IMR-90 (cell line): ENCODE measurements around the gene LRRC42. TPM values are rescaled to one million over a fixed set of nuclear protein-coding genes. Genes with fewer than 3 reads are reported as not detected.

ENCODE experiments used
- ATAC-seq: fragments of 200-7000 bp; cut with Tn5 transposase; 2 replicates; pipeline ENCODE4 v1.9.1; 2020; ENCODE audit warnings: low read depth, mild to moderate bottlenecking, moderate library complexity
- BruUV-seq: library from RNA; stranded (reverse); fragments of 400-500 nt; replicated peaks from 2 replicates; lab custom pipeline; 2021; lab: Mats Ljungman, UMichigan
- CTCF ChIA-PET: fragments of 300-600 bp; formaldehyde crosslinking; extraction: SDS; loops from one replicate; lab custom pipeline; 2021; ENCODE audit warnings: antibody characterized with exemption; lab: Yijun Ruan, JAX
- POLR2A ChIA-PET: fragments of 300-600 bp; sonication (Branson Sonifier 250); formaldehyde crosslinking; loops from one replicate; lab custom pipeline; 2022; ENCODE audit warnings: antibody characterized with exemption; ENCODE audit not compliant: unreplicated experiment; lab: Charles Lee
- DNase-seq: peaks from one replicate; pipeline ENCODE4 v3.0.0; 2013
- H2AFZ ChIP-seq: replicated peaks from 2 replicates; pipeline ENCODE3; 2013; ENCODE audit warnings: low read length, mild to moderate bottlenecking; ENCODE audit not compliant: poor library complexity
- H2AK5ac ChIP-seq: 2 replicates; pipeline ENCODE4 v1.6.1; 2013; ENCODE audit warnings: low read depth, low read length, inconsistent platforms
- H2AK9ac ChIP-seq: replicated peaks from 2 replicates; pipeline ENCODE3; 2013; ENCODE audit warnings: mild to moderate bottlenecking, low read depth, low read length, moderate library complexity; ENCODE audit not compliant: poor library complexity
- H2BK120ac ChIP-seq: 2 replicates; pipeline ENCODE4 v1.6.1; 2013; ENCODE audit warnings: low read depth, low read length, inconsistent platforms
- H2BK15ac ChIP-seq: 3 replicates; pipeline ENCODE4 v1.6.1; 2013; ENCODE audit warnings: low read depth, low read length, inconsistent platforms
- H2BK20ac ChIP-seq: 2 replicates; pipeline ENCODE4 v1.6.1; 2013; ENCODE audit warnings: low read depth, mild to moderate bottlenecking, inconsistent platforms, low read length, moderate library complexity
- H2BK5ac ChIP-seq: 2 replicates; pipeline ENCODE4 v1.6.1; 2013; ENCODE audit warnings: mild to moderate bottlenecking, low read depth, low read length, inconsistent platforms; ENCODE audit not compliant: poor library complexity, severe bottlenecking
- H3K14ac ChIP-seq: replicated peaks from 2 replicates; pipeline ENCODE4 v1.6.1; 2013; ENCODE audit warnings: low read depth, low read length, inconsistent platforms
- H3K18ac ChIP-seq: 2 replicates; pipeline ENCODE4 v1.6.1; 2013; ENCODE audit warnings: low read depth, low read length, control low read depth
- H3K23ac ChIP-seq: 2 replicates; pipeline ENCODE4 v1.6.1; 2013; ENCODE audit warnings: low read depth, low read length, inconsistent platforms
- H3K27ac ChIP-seq: 2 replicates; pipeline ENCODE4 v1.5.1; 2013; ENCODE audit warnings: mild to moderate bottlenecking, control low read depth, low read length; ENCODE audit not compliant: insufficient read depth
- H3K27me3 ChIP-seq: 2 replicates; pipeline ENCODE4 v1.6.1; 2013; ENCODE audit warnings: low read length; ENCODE audit not compliant: control insufficient read depth, insufficient read depth
- H3K36me3 ChIP-seq: 2 replicates; pipeline ENCODE4 v1.6.1; 2013; ENCODE audit warnings: low read length, mixed read lengths; ENCODE audit not compliant: control insufficient read depth, insufficient read depth
- H3K4ac ChIP-seq: 2 replicates; pipeline ENCODE4 v1.6.1; 2013; ENCODE audit warnings: low read depth, low read length, inconsistent platforms
- H3K4me1 ChIP-seq: 2 replicates; pipeline ENCODE4 v1.6.1; 2013; ENCODE audit warnings: low read length, mixed read lengths; ENCODE audit not compliant: control insufficient read depth, insufficient read depth
- H3K4me2 ChIP-seq: 2 replicates; pipeline ENCODE4 v1.6.1; 2013; ENCODE audit warnings: low read depth, mild to moderate bottlenecking, control low read depth, low read length, moderate library complexity
- H3K4me3 ChIP-seq: 2 replicates; pipeline ENCODE4 v1.5.1; 2013; ENCODE audit warnings: low read depth, mild to moderate bottlenecking, control low read depth, low read length, moderate library complexity; ENCODE audit not compliant: insufficient read depth
- H3K56ac ChIP-seq: 2 replicates; pipeline ENCODE4 v1.6.1; 2013; ENCODE audit warnings: low read length, inconsistent platforms; ENCODE audit not compliant: insufficient read depth; ENCODE audit errors: extremely low read depth
- H3K79me1 ChIP-seq, 2 experiments: 2 replicates each; pipeline ENCODE4 v1.6.1; 2013; ENCODE audit warnings: low read length in 2 of 2, inconsistent platforms in 1 of 2, low read depth in 1 of 2
- H3K9ac ChIP-seq: 2 replicates; pipeline ENCODE4 v1.6.1; 2013; ENCODE audit warnings: low read depth, low read length, control low read depth
- H3K9me1 ChIP-seq: 2 replicates; pipeline ENCODE4 v1.6.1; 2013; ENCODE audit warnings: low read length, inconsistent platforms; ENCODE audit not compliant: insufficient read depth
- H3K9me3 ChIP-seq: 2 replicates; pipeline ENCODE4 v1.6.1; 2013; ENCODE audit warnings: low read length; ENCODE audit not compliant: control insufficient read depth, insufficient read depth
- H4K20me1 ChIP-seq: 2 replicates; pipeline ENCODE4 v1.6.1; 2013; ENCODE audit warnings: low read length, inconsistent platforms; ENCODE audit not compliant: insufficient read depth
- H4K5ac ChIP-seq: 2 replicates; pipeline ENCODE4 v1.6.1; 2013; ENCODE audit warnings: mild to moderate bottlenecking, low read depth, low read length, control low read depth
- H4K8ac ChIP-seq, 2 experiments: 2 replicates each; pipeline ENCODE4 v1.6.1; 2013; ENCODE audit warnings: low read depth in 2 of 2, low read length in 2 of 2, control low read depth in 1 of 2, inconsistent platforms in 1 of 2
- H4K91ac ChIP-seq: 2 replicates; pipeline ENCODE4 v1.6.1; 2013; ENCODE audit warnings: low read depth, low read length, inconsistent platforms; ENCODE audit not compliant: insufficient read depth
- BHLHE40 ChIP-seq: fragments of 150-350 bp; IDR thresholded peaks from 2 replicates; pipeline ENCODE4 v1.6.1; 2016; ENCODE audit warnings: mild to moderate bottlenecking, low read depth, low read length
- CEBPB ChIP-seq: IDR thresholded peaks from 2 replicates; pipeline ENCODE4 v1.6.1; 2012; ENCODE audit warnings: low read depth, low read length, improper control_type of control experiment
- CHD1 ChIP-seq: IDR thresholded peaks from 2 replicates; pipeline ENCODE4 v1.6.1; 2012; ENCODE audit warnings: low read depth, low read length, improper control_type of control experiment
- CTCF ChIP-seq: conservative IDR thresholded peaks from 2 replicates; pipeline ENCODE4 v1.5.1; 2012; ENCODE audit warnings: mild to moderate bottlenecking, low read depth, low read length, improper control_type of control experiment
- ELK1 ChIP-seq: fragments of 150-350 bp; IDR thresholded peaks from 2 replicates; pipeline ENCODE4 v1.6.1; 2016; ENCODE audit warnings: low read depth, mild to moderate bottlenecking, low read length, moderate library complexity, borderline replicate concordance
- FOS ChIP-seq: fragments of 150-350 bp; IDR thresholded peaks from 2 replicates; pipeline ENCODE4 v1.6.1; 2016; ENCODE audit warnings: low read depth, low read length
- MAFK ChIP-seq: IDR thresholded peaks from 2 replicates; pipeline ENCODE4 v1.6.1; 2012; ENCODE audit warnings: low read depth, low read length, improper control_type of control experiment
- MAZ ChIP-seq: IDR thresholded peaks from 2 replicates; pipeline ENCODE4 v1.6.1; 2012; ENCODE audit warnings: low read depth, mild to moderate bottlenecking, low read length, improper control_type of control experiment, moderate library complexity, borderline replicate concordance
- MXI1 ChIP-seq: IDR thresholded peaks from 2 replicates; pipeline ENCODE4 v1.6.1; 2012; ENCODE audit warnings: low read depth, mild to moderate bottlenecking, low read length, moderate library complexity, borderline replicate concordance
- NFE2L2 ChIP-seq: fragments of 150-350 bp; IDR thresholded peaks from 2 replicates; pipeline ENCODE4 v1.6.1; 2016; ENCODE audit warnings: low read depth, mild to moderate bottlenecking, low read length
- POLR2A ChIP-seq: IDR thresholded peaks from 2 replicates; pipeline ENCODE4 v1.6.1; 2012; ENCODE audit warnings: mild to moderate bottlenecking, low read depth, low read length
- RAD21 ChIP-seq: IDR thresholded peaks from 2 replicates; pipeline ENCODE4 v1.6.1; 2012; ENCODE audit warnings: low read length, improper control_type of control experiment
- RCOR1 ChIP-seq: IDR thresholded peaks from 2 replicates; pipeline ENCODE4 v1.6.1; 2012; ENCODE audit warnings: mild to moderate bottlenecking, low read length, improper control_type of control experiment; ENCODE audit not compliant: insufficient replicate concordance
- RFX5 ChIP-seq: IDR thresholded peaks from 2 replicates; pipeline ENCODE4 v1.8.0; 2012; ENCODE audit warnings: low read depth, mild to moderate bottlenecking, low read length, moderate library complexity
- SMC3 ChIP-seq: fragments of 150-350 bp; IDR thresholded peaks from 2 replicates; pipeline ENCODE4 v1.6.1; 2016; ENCODE audit warnings: low read depth, mild to moderate bottlenecking, antibody characterized with exemption, low read length, moderate library complexity
- WGBS, 2 experiments: methylation state at CpG; one replicate each; pipeline versions ENCODE4 v1.1.5 to v1.1.7; 2013; ENCODE audit warnings: missing lambda C conversion rate in 2 of 2; ENCODE audit not compliant: insufficient read length in 1 of 2; ENCODE audit errors: extremely low coverage in 2 of 2; 5-methylcytosine and 5-hydroxymethylcytosine counted together
- dilution Hi-C: fragments of 300-500 bp; cut with HindIII; formaldehyde crosslinking; loops from one replicate; pipeline ENCODE4 v1.14.3; 2018; ENCODE audit warnings: low sequenced_read_pairs; ENCODE audit not compliant: unreplicated experiment
- in situ Hi-C: fragments of 300-500 bp; cut with MboI; formaldehyde crosslinking; loops from 3 replicates; pipeline ENCODE4 v1.14.3; 2019; ENCODE audit warnings: low sequenced_read_pairs, inconsistent platforms, mixed read lengths
- intact Hi-C: fragments of 100-400 bp; cut with micrococcal nuclease; formaldehyde crosslinking; loops from 2 replicates; pipeline ENCODE4 v1.10.0; 2022
- polyA plus RNA-seq, 3 experiments: library from polyadenylated mRNA; depleted of rRNA; stranded (reverse); fragments of >200 nt; gene quantifications; 2 replicates each; pipeline ENCODE4 v1.2.3, GENCODE V29; 2012; ENCODE audit warnings: low replicate concordance in 1 of 3
- total RNA-seq: library from RNA; depleted of rRNA; stranded (reverse); fragments of >200 nt; gene quantifications from 2 replicates; pipeline ENCODE4 v1.2.3, GENCODE V29; 2012
- TF ChIP-seq, protein P1 (sequence below): fragments of 150-350 bp; IDR thresholded peaks from 2 replicates; pipeline ENCODE4 v1.6.1; 2017; ENCODE audit warnings: mild to moderate bottlenecking, antibody characterized with exemption, low read length, low read depth

LRRC42 gene
- total and polyA plus RNA-seq, 2 of the 4 experiments (the other 2 are of a cell fraction): 39.9 to 47.5 TPM

GRCh38 chr1:54011316-54012007 is 65.3 kb downstream of the LRRC42 start:
- Histone ChIP-seq H2AK9ac (no peak overlapping the region), H3K23ac (no peak overlapping the region), H2BK120ac (no peak overlapping the region), H3K14ac (no peak overlapping the region), H4K20me1 (no peaks in the 10 kb centered on the region), H3K9me1 (peaks cover 3% of the 10 kb centered on the region; the same call in 1 of the 2 replicates), H3K27ac (no peak overlapping the region), H3K79me1 (no peaks in the 10 kb centered on the region), H4K5ac (no peak overlapping the region), H4K91ac (no peak overlapping the region), H3K4me2 (no peak overlapping the region), H3K4ac (no peak overlapping the region), H2AFZ (no peak overlapping the region), H4K8ac (no peak overlapping the region), H2BK15ac (no peak overlapping the region), H3K4me3 (no peak overlapping the region), H3K9me3 (no peaks in the 10 kb centered on the region), H3K9ac (no peak overlapping the region), H2AK5ac (no peak overlapping the region), H3K27me3 (peaks cover 77% of the 10 kb centered on the region), H2BK20ac (no peak overlapping the region), H2BK5ac (no peak overlapping the region), H3K18ac (no peak overlapping the region), H3K4me1 (peaks cover 1% of the 10 kb centered on the region; the same call in 1 of the 2 replicates), H3K36me3 (no peaks in the 10 kb centered on the region), H3K56ac (no peak overlapping the region)
- POLR2A ChIA-PET: no interaction called here
- ATAC-seq (no peak), DNase-seq (no peak)
- dilution Hi-C loops: no loop called here
- no TSS peak for BruUV-seq
- TF ChIP-seq BHLHE40: no peak
- TF ChIP-seq RCOR1: no peak
- TF ChIP-seq CHD1: no peak
- TF ChIP-seq RFX5: no peak
- TF ChIP-seq FOS: no peak
- no peak for TF ChIP-seq CTCF
- TF ChIP-seq, protein P1, sequence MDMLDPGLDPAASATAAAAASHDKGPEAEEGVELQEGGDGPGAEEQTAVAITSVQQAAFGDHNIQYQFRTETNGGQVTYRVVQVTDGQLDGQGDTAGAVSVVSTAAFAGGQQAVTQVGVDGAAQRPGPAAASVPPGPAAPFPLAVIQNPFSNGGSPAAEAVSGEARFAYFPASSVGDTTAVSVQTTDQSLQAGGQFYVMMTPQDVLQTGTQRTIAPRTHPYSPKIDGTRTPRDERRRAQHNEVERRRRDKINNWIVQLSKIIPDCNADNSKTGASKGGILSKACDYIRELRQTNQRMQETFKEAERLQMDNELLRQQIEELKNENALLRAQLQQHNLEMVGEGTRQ: no peak
- TF ChIP-seq RAD21: no peak
- TF ChIP-seq MAZ: no peak
- no peak for TF ChIP-seq ELK1
- TF ChIP-seq MXI1: no peak
- no peak for TF ChIP-seq MAFK
- no peak for TF ChIP-seq CEBPB
- TF ChIP-seq SMC3: no peak
- no peak for TF ChIP-seq POLR2A
- TF ChIP-seq NFE2L2: no peak
- 69% methylated on average over 4 of the region's 9 CpGs; no CpG with 5 or more reads in 1 of the 2 experiments for WGBS, 2 experiments
- intact Hi-C loops: no loop called here
- CTCF ChIA-PET: no interaction called here
- in situ Hi-C loops: no loop called here
